ENCODE data around the gene TMPRSS13. TPM values are rescaled to one million over a fixed set of nuclear protein-coding genes. Genes with fewer than 3 reads are reported as not detected.
A peak's percentile ranks its signal among the peaks of the same experiment; 100 is the strongest.

TMPRSS13 gene
- total RNA-seq, 3 donors from 2014 or later (not counting 1 experiment from before 2014, with no cell fraction given) = 1.6 to 1.8 (median 1.8) TPM

DNA sequence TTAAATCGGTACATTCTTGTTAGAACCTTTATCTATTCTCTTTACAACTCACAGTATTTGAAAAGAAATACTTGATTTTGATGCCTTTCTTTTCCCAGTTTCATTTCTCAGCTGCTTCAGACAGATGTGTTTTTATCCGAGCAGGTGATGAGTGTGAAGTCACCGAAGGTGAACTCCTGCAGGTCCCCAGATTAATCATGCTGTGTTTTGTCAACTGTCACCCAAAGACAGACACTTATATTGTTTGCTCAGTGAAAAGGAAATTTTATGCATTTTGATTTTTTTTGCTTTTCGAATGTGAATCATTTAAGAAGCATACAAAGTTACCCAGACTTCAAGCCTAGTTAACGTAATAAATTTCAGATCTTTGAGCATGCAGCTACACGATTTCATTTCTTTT is 7.8 kb upstream of the TMPRSS13 start:
- peaks cover 15 to 23% of the 10 kb centered on the region in 2 donors for H3K4me1 Mint-ChIP-seq
- Histone ChIP-seq H3K4me1 (ENCODE audit: control insufficient read depth, insufficient read depth, low read length) (peaks cover 18% of the 10 kb centered on the region), H3K27me3 (ENCODE audit: control insufficient read depth, insufficient read depth, low read length) (no peaks in the 10 kb centered on the region), H3K4me3 (ENCODE audit: low read length) (no peak overlapping the region), H3K27ac (ENCODE audit: low read length) (no peak overlapping the region), H3K36me3 (ENCODE audit: control insufficient read depth, insufficient read depth, low read length) (no peaks in the 10 kb centered on the region), H3K9me3 (ENCODE audit: control insufficient read depth, insufficient read depth, low read length) (no peaks in the 10 kb centered on the region)
- intact Hi-C loops (cut with micrococcal nuclease) = no loop called here
- no peak overlapping the region for H3K4me3 Mint-ChIP-seq
- no peaks in the 10 kb centered on the region for H3K36me3 Mint-ChIP-seq
- DNase-seq (no peak), ATAC-seq (no peak)
- H3K9me3 Mint-ChIP-seq = no peaks in the 10 kb centered on the region
- no peak for TF ChIP-seq CTCF (IDR thresholded peaks at IDR 0.05)
- WGBS (ENCODE audit: insufficient coverage) = 93% methylated on average over 4 of the region's 6 CpGs
- no peak overlapping the region for H3K27ac Mint-ChIP-seq
- H3K27me3 Mint-ChIP-seq (ENCODE audit: low read depth in 2 of 2) = peaks cover 0 to 4% of the 10 kb centered on the region in 2 donors

GRCh38 chr11:117934526-117935307 is 5.5 kb upstream of the TMPRSS13 start:
- peak in 1 of 2 donors; percentile 6 for DNase-seq
- peaks cover 33 to 40% of the 10 kb centered on the region in 2 donors for H3K4me1 Mint-ChIP-seq
- intact Hi-C loops (cut with micrococcal nuclease) = no loop called here
- Histone ChIP-seq H3K36me3 (ENCODE audit: control insufficient read depth, insufficient read depth, low read length) (no peaks in the 10 kb centered on the region), H3K27me3 (ENCODE audit: control insufficient read depth, insufficient read depth, low read length) (no peaks in the 10 kb centered on the region), H3K4me1 (ENCODE audit: control insufficient read depth, insufficient read depth, low read length) (peaks cover 30% of the 10 kb centered on the region), H3K9me3 (ENCODE audit: control insufficient read depth, insufficient read depth, low read length) (no peaks in the 10 kb centered on the region), H3K4me3 (ENCODE audit: low read length) (no peak overlapping the region), H3K27ac (ENCODE audit: low read length) (no peak overlapping the region)
- no peak overlapping the region for H3K4me3 Mint-ChIP-seq
- no peak for ATAC-seq
- H3K9me3 Mint-ChIP-seq = no peaks in the 10 kb centered on the region
- TF ChIP-seq CTCF (IDR thresholded peaks at IDR 0.05) = no peak
- WGBS (ENCODE audit: insufficient coverage) = 72% methylated on average over 19 of the region's 19 CpGs
- H3K27ac Mint-ChIP-seq = no peak overlapping the region
- H3K36me3 Mint-ChIP-seq = no peaks in the 10 kb centered on the region
- peaks cover 0 to 4% of the 10 kb centered on the region in 2 donors for H3K27me3 Mint-ChIP-seq (ENCODE audit: low read depth in 2 of 2)

- no peak overlapping the region for H3K4me3 Mint-ChIP-seq
- H3K27ac Mint-ChIP-seq = no peak overlapping the region
- Histone ChIP-seq H3K4me3 (ENCODE audit: low read length) (no peak overlapping the region), H3K4me1 (ENCODE audit: control insufficient read depth, insufficient read depth, low read length) (peaks cover 38% of the 10 kb centered on the region), H3K9me3 (ENCODE audit: control insufficient read depth, insufficient read depth, low read length) (no peaks in the 10 kb centered on the region), H3K36me3 (ENCODE audit: control insufficient read depth, insufficient read depth, low read length) (no peaks in the 10 kb centered on the region), H3K27me3 (ENCODE audit: control insufficient read depth, insufficient read depth, low read length) (no peaks in the 10 kb centered on the region), H3K27ac (ENCODE audit: low read length) (no peak overlapping the region)
- ATAC-seq (no peak), DNase-seq (no peak)
- no peaks in the 10 kb centered on the region for H3K36me3 Mint-ChIP-seq
- peaks cover 0 to 4% of the 10 kb centered on the region in 2 donors for H3K27me3 Mint-ChIP-seq (ENCODE audit: low read depth in 2 of 2)
- H3K4me1 Mint-ChIP-seq = peaks cover 37 to 43% of the 10 kb centered on the region in 2 donors
- no peak for TF ChIP-seq CTCF (IDR thresholded peaks at IDR 0.05)
- WGBS (ENCODE audit: insufficient coverage) = 61% methylated on average over 5 of the region's 5 CpGs
- H3K9me3 Mint-ChIP-seq = no peaks in the 10 kb centered on the region
- intact Hi-C loops (cut with micrococcal nuclease) = no loop called here
These were observed 4.7 kb upstream of the TMPRSS13 start for GRCh38 chr11:117933930-117934329.

Measured in natural killer cell (primary cell).